ENCODE data around the gene TMPRSS6.

TMPRSS6 gene

DNA sequence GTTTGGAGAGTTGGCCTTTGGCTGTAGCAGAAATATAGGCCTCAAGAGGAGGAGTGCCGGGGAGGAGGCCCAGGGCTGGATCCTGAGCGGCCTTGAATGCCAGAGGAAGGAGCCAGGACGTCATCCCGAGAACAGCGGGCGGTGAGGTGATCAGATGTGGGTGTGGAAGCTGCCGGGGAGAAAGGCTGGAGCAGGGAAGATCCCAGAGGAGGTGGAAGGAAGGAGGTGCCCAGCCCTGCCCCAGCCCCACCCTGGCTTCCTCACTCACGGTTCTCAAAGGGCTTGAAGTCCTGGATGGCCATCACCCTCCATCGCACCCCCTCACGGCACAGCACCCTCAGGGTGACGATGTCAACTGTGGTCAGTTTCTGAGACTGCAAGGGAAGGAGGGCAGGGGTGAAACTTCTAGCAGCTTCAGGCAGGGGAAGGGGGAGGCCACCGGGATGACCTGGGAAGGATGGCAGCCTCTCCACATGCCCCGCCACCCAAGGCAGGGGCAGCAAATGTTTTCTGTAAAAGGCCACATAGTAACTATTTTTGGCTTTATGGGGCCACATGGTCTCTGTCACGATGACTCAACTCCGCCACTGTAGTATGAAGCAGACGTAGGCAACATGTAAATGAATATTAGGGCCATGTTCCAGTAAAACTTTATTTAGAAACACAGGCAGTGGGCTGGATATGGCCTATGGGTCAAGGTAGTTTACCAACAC is 29.5 kb upstream of the TMPRSS6 start:
- no peaks in the 10 kb centered on the region for H3K9me3 ChIP-seq (ENCODE audit: control insufficient read depth, low read depth, low read length)
- H3K36me3 ChIP-seq (ENCODE audit: control insufficient read depth, low read depth, low read length), result no peaks in the 10 kb centered on the region
- H3K27me3 ChIP-seq (ENCODE audit: control insufficient read depth, insufficient read depth, low read length), result no peaks in the 10 kb centered on the region
- H3K4me1 ChIP-seq (ENCODE audit: control insufficient read depth, low read depth, low read length), result no peaks in the 10 kb centered on the region
- H3K9ac ChIP-seq (ENCODE audit: low read length), result no peak overlapping the region
- no peak overlapping the region for H3K4me3 ChIP-seq (ENCODE audit: low read length)
- H3K27ac ChIP-seq (ENCODE audit: low read length), result no peak overlapping the region

DNA sequence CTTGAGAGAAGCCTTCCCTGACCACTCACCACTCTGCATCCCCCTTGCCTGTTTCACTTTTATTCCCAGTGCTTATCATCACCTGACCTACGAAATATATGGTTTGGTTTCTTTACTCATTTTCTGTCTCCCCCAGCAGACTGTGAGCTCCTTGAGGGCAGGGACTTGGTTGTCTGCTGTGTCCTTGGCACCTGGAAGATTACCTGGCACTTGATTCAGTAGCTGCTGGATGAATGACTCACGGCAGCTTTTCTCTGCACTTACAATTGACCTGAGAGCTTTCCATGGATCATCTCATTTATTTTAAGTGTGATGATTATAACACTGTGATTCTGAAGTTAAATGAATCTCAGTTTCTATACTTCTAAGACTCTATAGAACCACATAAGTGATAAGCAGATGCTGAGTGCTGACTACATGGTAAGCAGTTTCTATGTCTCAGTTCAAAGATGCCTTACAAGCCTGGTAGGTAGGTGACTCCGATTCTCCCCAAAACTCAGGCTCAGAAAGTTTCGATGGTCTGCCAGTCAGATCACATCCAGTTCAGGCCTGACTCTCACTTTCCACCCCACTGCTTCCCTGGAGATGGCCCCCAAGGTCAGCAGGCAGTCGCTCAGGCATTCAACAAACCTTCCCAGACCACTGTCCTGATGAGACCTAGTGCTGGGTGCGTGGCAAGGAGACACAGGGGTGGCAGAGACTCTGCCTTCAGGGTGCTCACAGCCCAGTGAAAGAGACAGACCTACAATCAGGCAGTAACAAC is 28.6 kb upstream of the TMPRSS6 start:
- Histone ChIP-seq H3K27me3 (ENCODE audit: control insufficient read depth, insufficient read depth, low read length) (no peaks in the 10 kb centered on the region), H3K9ac (ENCODE audit: low read length) (no peak overlapping the region), H3K4me1 (ENCODE audit: control insufficient read depth, low read depth, low read length) (no peaks in the 10 kb centered on the region), H3K4me3 (ENCODE audit: low read length) (no peak overlapping the region), H3K27ac (ENCODE audit: low read length) (no peak overlapping the region), H3K36me3 (ENCODE audit: control insufficient read depth, low read depth, low read length) (no peaks in the 10 kb centered on the region), H3K9me3 (ENCODE audit: control insufficient read depth, low read depth, low read length) (no peaks in the 10 kb centered on the region)

DNA sequence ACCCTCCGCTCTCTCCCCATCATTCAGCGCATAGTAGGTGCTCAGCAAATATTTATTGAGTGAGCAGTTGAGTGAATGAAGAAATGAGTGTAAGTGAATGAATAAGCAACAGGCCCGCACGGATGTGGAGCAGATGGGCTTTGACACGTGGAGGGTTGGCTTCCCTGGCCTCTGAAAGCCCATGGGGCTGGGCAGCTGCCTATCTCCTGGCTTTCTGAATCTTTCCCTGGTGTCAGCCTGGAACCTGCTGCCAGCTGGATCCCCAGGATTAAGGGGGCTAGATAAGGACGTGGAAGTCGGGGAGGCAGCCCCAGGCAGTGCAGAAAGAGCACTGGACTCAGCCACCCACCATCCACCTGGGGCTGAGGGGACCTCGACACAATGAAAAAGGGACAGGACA is 27.6 kb upstream of the TMPRSS6 start:
- Histone ChIP-seq H3K9ac (ENCODE audit: low read length) (no peak overlapping the region), H3K4me3 (ENCODE audit: low read length) (no peak overlapping the region), H3K4me1 (ENCODE audit: control insufficient read depth, low read depth, low read length) (no peaks in the 10 kb centered on the region), H3K36me3 (ENCODE audit: control insufficient read depth, low read depth, low read length) (no peaks in the 10 kb centered on the region), H3K27me3 (ENCODE audit: control insufficient read depth, insufficient read depth, low read length) (no peaks in the 10 kb centered on the region), H3K9me3 (ENCODE audit: control insufficient read depth, low read depth, low read length) (no peaks in the 10 kb centered on the region), H3K27ac (ENCODE audit: low read length) (no peak overlapping the region)

DNA sequence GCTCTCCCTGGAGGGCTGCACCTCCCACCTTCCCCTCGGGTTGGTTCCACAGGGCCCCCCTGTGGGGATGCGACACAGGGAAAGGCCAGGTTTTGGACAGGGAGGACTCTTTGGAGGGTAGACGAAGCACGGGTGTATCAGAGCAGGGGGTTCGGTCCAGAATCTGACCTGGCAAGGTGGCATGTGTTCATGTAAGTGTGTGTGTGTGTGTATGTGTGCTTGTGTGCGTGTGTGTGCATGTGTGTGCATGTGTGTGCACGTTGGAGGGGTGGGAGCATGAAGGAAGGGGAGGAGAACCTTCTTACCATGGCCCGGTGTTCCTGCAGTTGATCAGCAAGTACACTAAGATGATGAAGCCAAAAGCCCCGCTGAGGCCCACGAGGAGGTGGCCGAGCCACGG is 25.5 kb upstream of the TMPRSS6 start:
- H3K9me3 ChIP-seq (ENCODE audit: control insufficient read depth, low read depth, low read length), result no peaks in the 10 kb centered on the region
- no peaks in the 10 kb centered on the region for H3K27me3 ChIP-seq (ENCODE audit: control insufficient read depth, insufficient read depth, low read length)
- H3K36me3 ChIP-seq (ENCODE audit: control insufficient read depth, low read depth, low read length), result no peaks in the 10 kb centered on the region
- H3K27ac ChIP-seq (ENCODE audit: low read length), result no peak overlapping the region
- H3K4me1 ChIP-seq (ENCODE audit: control insufficient read depth, low read depth, low read length), result no peaks in the 10 kb centered on the region
- no peak overlapping the region for H3K4me3 ChIP-seq (ENCODE audit: low read length)
- H3K9ac ChIP-seq (ENCODE audit: low read length), result no peak overlapping the region

DNA sequence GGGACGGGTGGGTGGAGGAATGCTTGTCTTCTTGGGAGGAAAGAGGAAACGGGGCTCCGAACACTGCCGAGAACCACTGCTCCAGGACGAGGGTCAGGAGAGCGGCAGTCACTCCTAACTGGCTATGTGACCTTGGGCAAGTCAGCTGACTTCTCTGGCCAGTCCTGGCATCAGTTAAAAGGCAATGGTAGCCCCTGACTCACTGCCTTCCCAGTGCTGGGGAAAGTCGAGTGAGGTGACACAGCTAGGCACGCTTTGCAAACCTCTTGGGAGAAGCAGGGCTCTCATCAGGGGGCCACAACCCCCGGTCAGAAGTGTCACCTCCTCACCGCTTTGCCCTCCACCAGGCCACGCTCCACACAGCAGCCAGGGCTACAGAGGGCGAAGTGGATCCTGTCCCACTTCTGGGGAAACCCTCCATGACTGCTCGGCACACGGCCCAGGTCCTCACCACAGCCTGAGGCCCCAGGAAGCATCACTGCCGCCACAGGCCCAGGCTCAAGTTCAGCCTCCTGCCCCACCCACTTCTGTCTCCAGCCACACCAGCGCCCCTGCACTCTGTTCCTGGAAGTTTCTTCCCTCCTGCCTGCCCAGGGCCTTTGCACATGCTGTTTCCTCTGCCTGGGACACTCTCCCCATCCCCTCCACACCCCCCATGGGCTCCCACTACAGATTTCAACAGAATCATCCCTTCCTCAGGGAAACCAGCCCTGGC is 23.9 kb upstream of the TMPRSS6 start:
- Histone ChIP-seq H3K9ac (ENCODE audit: low read length) (no peak overlapping the region), H3K4me3 (ENCODE audit: low read length) (no peak overlapping the region), H3K4me1 (ENCODE audit: control insufficient read depth, low read depth, low read length) (no peaks in the 10 kb centered on the region), H3K27ac (ENCODE audit: low read length) (no peak overlapping the region), H3K9me3 (ENCODE audit: control insufficient read depth, low read depth, low read length) (no peaks in the 10 kb centered on the region), H3K36me3 (ENCODE audit: control insufficient read depth, low read depth, low read length) (no peaks in the 10 kb centered on the region), H3K27me3 (ENCODE audit: control insufficient read depth, insufficient read depth, low read length) (no peaks in the 10 kb centered on the region)

DNA sequence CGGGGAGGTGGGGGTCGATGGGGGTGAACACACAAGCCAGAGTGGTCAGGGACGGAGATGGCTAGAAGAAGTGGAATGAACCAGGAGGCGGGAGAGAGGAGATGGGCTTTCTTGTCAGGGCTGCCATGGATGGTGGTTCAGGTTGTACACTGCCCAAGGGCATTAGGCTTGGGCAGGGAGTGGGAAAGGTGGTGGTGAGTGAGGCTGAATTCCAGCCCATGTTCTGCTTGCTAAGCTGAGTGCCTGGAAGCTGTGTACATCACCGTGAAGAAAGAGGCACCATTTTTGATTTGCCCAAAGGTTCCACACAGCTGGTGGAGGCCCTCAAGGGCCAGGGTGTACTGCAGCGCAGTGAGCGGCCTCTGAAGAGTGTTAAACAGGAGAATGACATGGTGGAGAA is 23.3 kb upstream of the TMPRSS6 start:
- Histone ChIP-seq H3K27ac (ENCODE audit: low read length) (no peak overlapping the region), H3K36me3 (ENCODE audit: control insufficient read depth, low read depth, low read length) (no peaks in the 10 kb centered on the region), H3K9me3 (ENCODE audit: control insufficient read depth, low read depth, low read length) (no peaks in the 10 kb centered on the region), H3K4me3 (ENCODE audit: low read length) (no peak overlapping the region), H3K9ac (ENCODE audit: low read length) (no peak overlapping the region), H3K27me3 (ENCODE audit: control insufficient read depth, insufficient read depth, low read length) (no peaks in the 10 kb centered on the region), H3K4me1 (ENCODE audit: control insufficient read depth, low read depth, low read length) (no peaks in the 10 kb centered on the region)

DNA sequence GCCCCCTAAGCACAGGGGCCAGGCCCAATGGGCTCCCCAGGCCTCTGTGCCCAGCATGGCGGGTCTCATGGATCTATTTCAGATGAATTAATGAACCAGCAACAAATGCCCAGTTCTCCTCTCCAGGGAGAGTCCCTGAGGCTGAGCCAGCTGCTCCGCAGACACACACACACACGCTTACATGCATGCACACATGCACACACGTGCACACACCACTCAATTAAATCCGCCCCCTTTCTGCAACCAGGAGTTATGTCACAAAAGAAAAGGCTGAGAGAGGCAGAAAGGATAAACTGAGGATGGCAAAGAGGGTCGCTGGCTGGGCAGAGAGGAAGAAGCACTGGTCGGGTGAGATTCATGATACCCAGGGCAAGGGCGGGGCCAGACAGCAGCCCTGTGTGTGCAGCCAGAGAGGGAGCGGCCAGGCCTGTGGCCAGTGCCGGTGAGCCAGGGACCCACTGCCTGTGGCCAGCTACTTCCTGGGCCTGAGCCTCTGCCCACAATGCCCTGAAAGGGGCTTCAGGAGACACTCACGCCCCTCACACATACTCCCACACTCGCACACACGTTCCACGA is 20.4 kb upstream of the TMPRSS6 start:
- H3K4me3 ChIP-seq (ENCODE audit: low read length), result no peak overlapping the region
- no peak overlapping the region for H3K27ac ChIP-seq (ENCODE audit: low read length)
- no peaks in the 10 kb centered on the region for H3K27me3 ChIP-seq (ENCODE audit: control insufficient read depth, insufficient read depth, low read length)
- no peaks in the 10 kb centered on the region for H3K9me3 ChIP-seq (ENCODE audit: control insufficient read depth, low read depth, low read length)
- no peaks in the 10 kb centered on the region for H3K36me3 ChIP-seq (ENCODE audit: control insufficient read depth, low read depth, low read length)
- no peaks in the 10 kb centered on the region for H3K4me1 ChIP-seq (ENCODE audit: control insufficient read depth, low read depth, low read length)
- no peak overlapping the region for H3K9ac ChIP-seq (ENCODE audit: low read length)

DNA sequence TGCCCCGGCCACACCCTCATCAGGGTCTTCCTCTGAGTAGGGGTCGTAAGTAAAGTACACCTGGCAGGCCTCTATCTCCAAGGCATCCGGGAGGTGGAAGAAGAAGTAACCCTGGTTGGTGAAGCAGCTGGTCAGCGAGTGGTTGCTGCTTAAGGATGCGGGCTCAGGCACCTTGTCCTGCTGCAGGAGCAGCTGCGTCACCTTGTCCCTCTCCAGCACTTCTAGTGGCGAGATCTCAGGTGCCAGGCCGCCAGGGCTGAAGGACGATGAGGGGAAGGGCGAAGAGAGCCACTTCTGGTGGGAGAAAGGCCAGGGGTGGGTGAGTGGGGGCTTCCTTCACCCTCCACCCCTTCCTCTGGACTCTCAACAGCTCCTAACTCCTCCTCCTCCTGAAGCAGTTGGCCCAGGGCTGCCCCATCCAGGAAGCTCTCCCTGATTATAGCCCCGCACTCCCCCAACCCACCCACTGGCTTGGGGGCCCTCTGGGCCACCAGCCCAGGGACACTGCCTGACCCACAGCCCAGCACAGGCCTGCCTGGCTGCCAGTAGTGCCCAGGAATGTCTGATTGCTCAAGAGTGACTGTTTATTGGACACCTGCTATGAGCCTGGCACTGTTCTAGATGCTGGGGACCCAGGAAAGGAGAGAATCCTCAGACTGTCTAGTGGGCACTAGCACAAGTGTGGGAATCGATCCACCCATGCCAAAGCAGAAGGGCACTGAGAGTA is 19.2 kb upstream of the TMPRSS6 start:
- H3K4me3 ChIP-seq (ENCODE audit: low read length), result no peak overlapping the region
- H3K27me3 ChIP-seq (ENCODE audit: control insufficient read depth, insufficient read depth, low read length), result no peaks in the 10 kb centered on the region
- H3K36me3 ChIP-seq (ENCODE audit: control insufficient read depth, low read depth, low read length), result no peaks in the 10 kb centered on the region
- H3K9me3 ChIP-seq (ENCODE audit: control insufficient read depth, low read depth, low read length), result no peaks in the 10 kb centered on the region
- no peak overlapping the region for H3K9ac ChIP-seq (ENCODE audit: low read length)
- no peaks in the 10 kb centered on the region for H3K4me1 ChIP-seq (ENCODE audit: control insufficient read depth, low read depth, low read length)
- no peak overlapping the region for H3K27ac ChIP-seq (ENCODE audit: low read length)

DNA sequence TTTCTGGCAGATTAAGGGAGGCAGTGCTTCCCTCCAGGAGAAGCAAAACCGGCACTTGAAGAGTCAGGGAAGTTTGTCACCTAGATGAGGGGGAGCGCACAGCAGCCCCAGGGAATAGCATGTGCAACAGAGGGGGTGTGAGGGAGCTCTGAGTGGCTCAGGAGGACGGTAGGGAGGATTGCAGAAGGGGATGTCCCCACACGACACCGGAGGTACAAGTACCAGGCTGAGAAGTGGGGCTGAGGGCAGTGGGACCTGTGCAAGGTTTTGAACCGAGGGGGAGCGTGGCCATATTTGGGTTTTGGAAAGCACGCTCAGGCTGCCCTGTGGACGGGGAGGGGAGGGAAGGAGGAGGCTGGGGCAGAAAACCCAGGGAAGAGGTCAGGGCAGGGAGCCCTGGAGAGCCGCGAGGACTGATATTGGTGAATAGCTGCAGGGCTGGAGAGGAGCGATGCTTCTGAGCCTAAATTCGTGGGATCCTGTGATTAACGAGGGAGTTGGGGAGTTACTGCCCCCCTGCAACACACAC is 17.9 kb upstream of the TMPRSS6 start:
- Histone ChIP-seq H3K27me3 (ENCODE audit: control insufficient read depth, insufficient read depth, low read length) (no peaks in the 10 kb centered on the region), H3K4me1 (ENCODE audit: control insufficient read depth, low read depth, low read length) (no peaks in the 10 kb centered on the region), H3K36me3 (ENCODE audit: control insufficient read depth, low read depth, low read length) (no peaks in the 10 kb centered on the region), H3K27ac (ENCODE audit: low read length) (no peak overlapping the region), H3K4me3 (ENCODE audit: low read length) (no peak overlapping the region), H3K9me3 (ENCODE audit: control insufficient read depth, low read depth, low read length) (no peaks in the 10 kb centered on the region), H3K9ac (ENCODE audit: low read length) (no peak overlapping the region)

DNA sequence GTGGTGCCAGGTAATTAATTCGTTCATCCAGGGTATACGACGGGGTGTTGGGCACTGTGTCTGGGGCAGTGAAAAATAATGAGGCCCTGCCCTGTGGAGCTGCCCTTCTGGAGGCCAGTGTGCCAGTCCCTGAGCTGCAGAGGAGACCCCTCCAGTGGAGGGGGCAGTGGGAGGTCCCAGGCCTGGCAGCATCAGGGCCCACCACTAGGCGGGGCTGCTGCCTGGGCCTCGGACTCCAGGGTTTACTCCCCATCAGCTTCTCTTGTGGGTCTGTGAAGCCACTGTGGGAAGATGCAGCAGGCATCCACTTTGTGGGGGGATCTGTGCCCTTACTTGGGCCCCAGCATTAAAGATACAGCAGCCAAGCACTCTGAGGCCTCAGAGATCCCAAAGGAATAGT is 17.4 kb upstream of the TMPRSS6 start:
- H3K27ac ChIP-seq (ENCODE audit: low read length), result no peak overlapping the region
- H3K4me3 ChIP-seq (ENCODE audit: low read length), result no peak overlapping the region
- H3K27me3 ChIP-seq (ENCODE audit: control insufficient read depth, insufficient read depth, low read length), result no peaks in the 10 kb centered on the region
- no peak overlapping the region for H3K9ac ChIP-seq (ENCODE audit: low read length)
- no peaks in the 10 kb centered on the region for H3K36me3 ChIP-seq (ENCODE audit: control insufficient read depth, low read depth, low read length)
- no peaks in the 10 kb centered on the region for H3K4me1 ChIP-seq (ENCODE audit: control insufficient read depth, low read depth, low read length)
- no peaks in the 10 kb centered on the region for H3K9me3 ChIP-seq (ENCODE audit: control insufficient read depth, low read depth, low read length)

DNA sequence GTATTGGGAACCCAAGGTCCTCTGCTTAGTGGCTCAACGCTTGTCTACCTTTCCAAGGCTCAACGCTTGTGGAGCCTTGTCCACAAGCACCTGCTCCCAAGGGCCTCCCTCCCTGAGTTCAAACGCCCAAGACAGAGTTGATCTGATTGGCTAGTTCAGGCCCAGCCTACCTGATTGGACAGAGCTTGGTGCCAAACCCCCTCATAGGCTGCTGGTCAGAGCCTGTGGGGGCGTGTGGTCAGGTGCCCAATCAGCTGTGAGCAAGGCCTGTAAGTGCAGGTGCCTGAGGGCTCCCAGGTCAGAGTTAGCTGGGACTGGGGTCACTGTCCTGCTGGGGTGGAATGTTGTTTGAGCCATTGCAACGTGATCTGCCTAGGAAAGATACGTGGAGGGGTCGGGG is 16.9 kb upstream of the TMPRSS6 start:
- Histone ChIP-seq H3K27me3 (ENCODE audit: control insufficient read depth, insufficient read depth, low read length) (no peaks in the 10 kb centered on the region), H3K36me3 (ENCODE audit: control insufficient read depth, low read depth, low read length) (no peaks in the 10 kb centered on the region), H3K9me3 (ENCODE audit: control insufficient read depth, low read depth, low read length) (no peaks in the 10 kb centered on the region), H3K9ac (ENCODE audit: low read length) (no peak overlapping the region), H3K4me1 (ENCODE audit: control insufficient read depth, low read depth, low read length) (no peaks in the 10 kb centered on the region), H3K4me3 (ENCODE audit: low read length) (no peak overlapping the region), H3K27ac (ENCODE audit: low read length) (no peak overlapping the region)

All from iPS-18a (cell line).